ENCODE data around the gene REL.

Gene REL

GRCh38 chr2:60906395-60906794, 25.0 kb downstream of the REL start:
- TF ChIP-seq POLR2AphosphoS5 (IDR thresholded peaks at IDR 0.05; ENCODE audit: low read depth, low read length) (no peak), FOXP2 (optimal IDR thresholded peaks at IDR 0.05; ENCODE audit: borderline replicate concordance, extremely low read depth, extremely low read length, insufficient read depth) (no peak), REST (IDR thresholded peaks at IDR 0.05; ENCODE audit: insufficient read depth in 1 of 2, low read depth in 2 of 2, low read length in 2 of 2) (no peak), TAF1 (IDR thresholded peaks at IDR 0.05; ENCODE audit: borderline replicate concordance, insufficient read depth, low read length) (no peak), SIN3A (IDR thresholded peaks at IDR 0.05; ENCODE audit: borderline replicate concordance, insufficient read depth, low read length) (no peak)

GRCh38 chr2:60907329-60907728, 26.0 kb downstream of the REL start:
- TF ChIP-seq FOXP2 (optimal IDR thresholded peaks at IDR 0.05; ENCODE audit: borderline replicate concordance, extremely low read depth, extremely low read length, insufficient read depth) (no peak), POLR2AphosphoS5 (IDR thresholded peaks at IDR 0.05; ENCODE audit: low read depth, low read length) (no peak), REST (IDR thresholded peaks at IDR 0.05; ENCODE audit: insufficient read depth in 1 of 2, low read depth in 2 of 2, low read length in 2 of 2) (no peak), TAF1 (IDR thresholded peaks at IDR 0.05; ENCODE audit: borderline replicate concordance, insufficient read depth, low read length) (no peak), SIN3A (IDR thresholded peaks at IDR 0.05; ENCODE audit: borderline replicate concordance, insufficient read depth, low read length) (no peak)

- TF ChIP-seq POLR2AphosphoS5 (IDR thresholded peaks at IDR 0.05; ENCODE audit: low read depth, low read length) = no peak
- no peak for TF ChIP-seq FOXP2 (optimal IDR thresholded peaks at IDR 0.05; ENCODE audit: borderline replicate concordance, extremely low read depth, extremely low read length, insufficient read depth)
- no peak for TF ChIP-seq SIN3A (IDR thresholded peaks at IDR 0.05; ENCODE audit: borderline replicate concordance, insufficient read depth, low read length)
- TF ChIP-seq TAF1 (IDR thresholded peaks at IDR 0.05; ENCODE audit: borderline replicate concordance, insufficient read depth, low read length) = no peak
- no peak for TF ChIP-seq REST (IDR thresholded peaks at IDR 0.05; ENCODE audit: insufficient read depth in 1 of 2, low read depth in 2 of 2, low read length in 2 of 2)
These were observed 44.8 kb downstream of the REL start for GRCh38 chr2:60925994-60926740.

GRCh38 chr2:60926741-60927552, 45.6 kb downstream of the REL start:
- TF ChIP-seq TAF1 (IDR thresholded peaks at IDR 0.05; ENCODE audit: borderline replicate concordance, insufficient read depth, low read length) (no peak), POLR2AphosphoS5 (IDR thresholded peaks at IDR 0.05; ENCODE audit: low read depth, low read length) (no peak), REST (IDR thresholded peaks at IDR 0.05; ENCODE audit: insufficient read depth in 1 of 2, low read depth in 2 of 2, low read length in 2 of 2) (no peak), FOXP2 (optimal IDR thresholded peaks at IDR 0.05; ENCODE audit: borderline replicate concordance, extremely low read depth, extremely low read length, insufficient read depth) (no peak), SIN3A (IDR thresholded peaks at IDR 0.05; ENCODE audit: borderline replicate concordance, insufficient read depth, low read length) (no peak)
